Nephron (organoid): ENCODE results near the gene DHRS1.
A peak's percentile ranks its signal among the peaks of the same experiment; 100 is the strongest.

Experiments used
- H3K27ac Mint-ChIP-seq, 3 experiments: 2 replicates each; pipeline ENCODE4 v1.8.0; 2020; ENCODE audit warnings: mixed read lengths in 3 of 3, mild to moderate bottlenecking in 2 of 3, moderate library complexity in 1 of 3
- H3K27me3 Mint-ChIP-seq: 2 replicates; pipeline ENCODE4 v1.8.0; 2021; ENCODE audit warnings: low read depth, mild to moderate bottlenecking, moderate library complexity, mixed read lengths
- H3K36me3 Mint-ChIP-seq: 2 replicates; pipeline ENCODE4 v1.8.0; 2020; ENCODE audit warnings: low read depth, mixed read lengths
- H3K4me1 Mint-ChIP-seq: 2 replicates; pipeline ENCODE4 v1.8.0; 2020; ENCODE audit warnings: mixed read lengths
- H3K4me3 Mint-ChIP-seq, 3 experiments: 2 replicates each; pipeline ENCODE4 v1.8.0; 2020; ENCODE audit warnings: mild to moderate bottlenecking in 3 of 3, mixed read lengths in 3 of 3, moderate library complexity in 2 of 3
- H3K9me3 Mint-ChIP-seq: 2 replicates; pipeline ENCODE4 v1.8.0; 2020; ENCODE audit warnings: mixed read lengths
- TF ChIP-seq, protein P1 (sequence below), 3 experiments: fragments of 200-600 bp; sonication (generic); IDR thresholded peaks; one replicate each; pipeline ENCODE4 v1.5.0; 2021; ENCODE audit warnings: antibody characterized with exemption in 3 of 3; ENCODE audit not compliant: unreplicated experiment in 3 of 3

DHRS1 gene

GRCh38 chr14:24264298-24264697 lies 35.3 kb downstream of the DHRS1 start:
- TF ChIP-seq, protein P1, sequence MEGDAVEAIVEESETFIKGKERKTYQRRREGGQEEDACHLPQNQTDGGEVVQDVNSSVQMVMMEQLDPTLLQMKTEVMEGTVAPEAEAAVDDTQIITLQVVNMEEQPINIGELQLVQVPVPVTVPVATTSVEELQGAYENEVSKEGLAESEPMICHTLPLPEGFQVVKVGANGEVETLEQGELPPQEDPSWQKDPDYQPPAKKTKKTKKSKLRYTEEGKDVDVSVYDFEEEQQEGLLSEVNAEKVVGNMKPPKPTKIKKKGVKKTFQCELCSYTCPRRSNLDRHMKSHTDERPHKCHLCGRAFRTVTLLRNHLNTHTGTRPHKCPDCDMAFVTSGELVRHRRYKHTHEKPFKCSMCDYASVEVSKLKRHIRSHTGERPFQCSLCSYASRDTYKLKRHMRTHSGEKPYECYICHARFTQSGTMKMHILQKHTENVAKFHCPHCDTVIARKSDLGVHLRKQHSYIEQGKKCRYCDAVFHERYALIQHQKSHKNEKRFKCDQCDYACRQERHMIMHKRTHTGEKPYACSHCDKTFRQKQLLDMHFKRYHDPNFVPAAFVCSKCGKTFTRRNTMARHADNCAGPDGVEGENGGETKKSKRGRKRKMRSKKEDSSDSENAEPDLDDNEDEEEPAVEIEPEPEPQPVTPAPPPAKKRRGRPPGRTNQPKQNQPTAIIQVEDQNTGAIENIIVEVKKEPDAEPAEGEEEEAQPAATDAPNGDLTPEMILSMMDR (IDR thresholded peaks at IDR 0.05; ENCODE audit: unreplicated experiment in 3 of 3), result no peak
- Mint-ChIP-seq H3K4me3 (no peak overlapping the region), H3K9me3 (no peaks in the 10 kb centered on the region), H3K4me1 (peaks cover 4% of the 10 kb centered on the region), H3K27ac (peak overlapping the region in 1 of 3 experiments; percentile 48), H3K27me3 (no peaks in the 10 kb centered on the region), H3K36me3 (peaks cover 5% of the 10 kb centered on the region)

DNA sequence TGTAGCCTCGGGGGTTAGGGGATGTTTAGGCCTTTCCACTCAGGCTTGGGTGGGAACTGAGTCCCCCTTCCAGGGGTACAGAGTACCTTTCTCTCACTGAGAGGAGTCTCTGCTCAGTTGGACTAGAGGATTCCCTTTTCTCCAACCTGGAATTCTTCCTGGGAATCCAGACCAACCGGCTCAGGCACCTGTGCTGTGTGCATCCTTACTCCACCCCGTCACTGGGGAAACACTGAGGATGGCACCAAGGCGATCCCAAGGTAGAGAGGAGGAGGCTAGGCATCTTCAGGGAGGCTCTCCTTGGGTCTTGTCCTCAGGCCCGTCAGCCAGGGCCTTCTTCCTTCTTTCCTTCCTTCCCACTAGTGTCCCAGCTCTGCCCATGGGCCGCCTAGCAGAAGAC lies 35.7 kb downstream of the DHRS1 start:
- Mint-ChIP-seq H3K4me1 (peaks cover 4% of the 10 kb centered on the region), H3K36me3 (peaks cover 5% of the 10 kb centered on the region), H3K27ac (peak overlapping the region in 1 of 3 experiments; percentile 48), H3K27me3 (no peaks in the 10 kb centered on the region), H3K4me3 (no peak overlapping the region), H3K9me3 (no peaks in the 10 kb centered on the region)
- TF ChIP-seq, protein P1 (IDR thresholded peaks at IDR 0.05; ENCODE audit: unreplicated experiment in 3 of 3), result no peak

DNA sequence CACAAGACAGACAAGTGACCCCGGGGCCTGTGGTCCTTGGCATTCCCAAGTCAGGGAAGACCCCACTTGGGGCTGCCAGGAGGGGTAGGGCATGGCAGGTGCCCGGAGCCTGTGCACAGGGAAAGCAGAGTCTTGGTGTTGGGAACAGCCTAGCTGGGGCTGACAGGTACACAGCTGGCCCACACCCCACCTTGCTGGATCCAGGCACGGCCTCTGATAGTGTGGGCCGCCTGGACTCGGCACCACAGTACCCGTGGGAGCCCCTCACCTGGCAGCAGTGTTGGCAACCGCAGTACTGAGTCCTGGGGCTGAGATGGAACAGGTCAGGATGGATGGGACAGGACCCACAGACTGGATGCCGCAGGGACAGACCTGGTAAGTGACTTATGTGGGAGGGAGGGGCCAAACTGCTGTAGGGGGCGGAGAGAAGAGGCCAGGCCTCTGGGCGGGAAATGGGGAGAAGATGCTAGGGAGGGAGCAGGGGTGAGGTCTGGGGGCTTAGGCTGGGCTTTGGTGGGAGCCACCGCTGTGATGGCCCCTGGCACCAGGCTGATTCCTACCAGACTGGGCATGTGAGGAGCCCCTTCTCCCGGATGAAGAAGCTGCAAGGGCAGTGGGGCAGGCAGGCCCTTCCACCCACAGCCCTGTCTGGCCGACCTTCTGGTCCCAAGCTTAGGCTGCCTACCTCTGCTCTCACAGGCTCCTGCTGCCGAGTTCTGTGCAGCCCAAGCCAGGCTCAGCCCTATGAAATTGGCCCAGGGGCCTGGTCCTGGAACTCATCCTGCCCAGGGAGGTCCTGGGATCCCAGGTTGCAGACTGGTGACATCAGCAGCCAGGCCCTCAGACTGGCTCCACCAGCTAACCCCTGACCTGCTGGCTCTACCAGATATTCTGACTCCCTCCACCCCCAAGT lies 36.5 kb downstream of the DHRS1 start, which contains the start of gene TGM1:
TSS of gene TGM1 (minus strand) at position 357 of the 913 bp plus-strand sequence. CDS start 825 bp downstream, outside the sequence.
- H3K36me3 Mint-ChIP-seq, result peaks cover 5% of the 10 kb centered on the region
- no peaks in the 10 kb centered on the region for H3K27me3 Mint-ChIP-seq
- H3K9me3 Mint-ChIP-seq, result no peaks in the 10 kb centered on the region
- H3K4me1 Mint-ChIP-seq, result peaks cover 4% of the 10 kb centered on the region
- TF ChIP-seq, protein P1 (IDR thresholded peaks at IDR 0.05; ENCODE audit: unreplicated experiment in 3 of 3), result no peak
- H3K27ac Mint-ChIP-seq, result peak within 1 kb of the TSS in 1 of 3 experiments; percentile 48
- no peak within 1 kb of the TSS for H3K4me3 Mint-ChIP-seq

DNA sequence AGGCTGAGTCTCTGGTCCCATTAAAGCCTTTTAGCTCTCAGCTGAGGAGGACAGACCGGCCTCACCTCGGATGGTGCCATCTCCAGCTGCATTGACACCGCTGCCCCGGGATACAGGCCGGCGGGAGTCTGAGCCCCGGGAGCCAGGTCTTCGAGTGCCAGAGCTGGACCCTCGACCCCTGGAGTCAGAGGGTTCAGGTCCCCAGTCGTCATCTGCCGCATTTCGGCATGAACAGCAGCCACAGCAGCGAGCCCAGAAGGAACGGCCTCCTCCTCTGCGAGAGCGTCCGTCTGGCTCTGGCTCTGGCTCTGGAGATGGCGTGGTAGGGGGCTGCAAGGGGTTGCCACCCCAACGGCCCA lies 37.6 kb downstream of the DHRS1 start:
- Mint-ChIP-seq H3K36me3 (peaks cover under 1% of the 10 kb centered on the region), H3K4me1 (peaks cover 4% of the 10 kb centered on the region), H3K4me3 (no peak overlapping the region), H3K9me3 (no peaks in the 10 kb centered on the region), H3K27ac (no peak overlapping the region), H3K27me3 (no peaks in the 10 kb centered on the region)
- TF ChIP-seq, protein P1 (IDR thresholded peaks at IDR 0.05; ENCODE audit: unreplicated experiment in 3 of 3), result no peak

- Mint-ChIP-seq H3K27me3 (no peaks in the 10 kb centered on the region), H3K36me3 (no peaks in the 10 kb centered on the region), H3K4me3 (no peak overlapping the region), H3K27ac (no peak overlapping the region), H3K4me1 (peaks cover 4% of the 10 kb centered on the region), H3K9me3 (no peaks in the 10 kb centered on the region)
- TF ChIP-seq, protein P1 (IDR thresholded peaks at IDR 0.05; ENCODE audit: unreplicated experiment in 3 of 3), result no peak
Measured at GRCh38 chr14:24261256-24261968, 38.2 kb downstream of the DHRS1 start.
